Activated CD4-positive, alpha-beta T cell treated with anti-CD3 and anti-CD28 coated beads, Interleukin-2, amount 10 ng/mL, durations not matched to agents 24 days and 14 days (primary cell): Measurements from ENCODE around the gene TBL1XR1. TPM values are rescaled to one million over a fixed set of nuclear protein-coding genes. Genes with fewer than 3 reads are reported as not detected.
"Not testable (repeated sequence)": the region's sequence is repeated elsewhere in the genome, so short reads cannot be mapped to it uniquely, and the experiment has no call there.

Source experiments
- DNase-seq: peaks from one replicate; pipeline ENCODE4 v3.0.0; 2022
- H3K27ac Mint-ChIP-seq: one replicate; pipeline ENCODE4 v1.8.0; 2022; ENCODE audit warnings: mild to moderate bottlenecking, mixed read lengths
- H3K27me3 Mint-ChIP-seq: one replicate; pipeline ENCODE4 v1.8.0; 2022; ENCODE audit warnings: mixed read lengths
- H3K36me3 Mint-ChIP-seq: one replicate; pipeline ENCODE4 v1.8.0; 2022; ENCODE audit warnings: low read depth, mild to moderate bottlenecking, mixed read lengths
- H3K4me1 Mint-ChIP-seq: one replicate; pipeline ENCODE4 v1.8.0; 2021; ENCODE audit warnings: mixed read lengths
- H3K4me3 Mint-ChIP-seq: one replicate; pipeline ENCODE4 v1.8.0; 2022; ENCODE audit warnings: mild to moderate bottlenecking, moderate library complexity, mixed read lengths
- H3K9me3 Mint-ChIP-seq: one replicate; pipeline ENCODE4 v1.8.0; 2021; ENCODE audit warnings: mixed read lengths
- intact Hi-C: fragments of 100-400 bp; cut with micrococcal nuclease; formaldehyde crosslinking; loops from one replicate; pipeline ENCODE4 v1.15.1; 2023
- total RNA-seq: library from RNA; stranded (reverse); gene quantifications from 2 replicates; pipeline ENCODE4 v1.2.3, GENCODE V29; 2022

TBL1XR1 gene
- total RNA-seq, 1 donor from 2014 or later: 178 TPM

GRCh38 chr3:177045222-177045621 is 152.1 kb downstream of the TBL1XR1 start:
- H3K36me3 Mint-ChIP-seq: peaks cover 66% of the 10 kb centered on the region
- H3K4me3 Mint-ChIP-seq: no peak overlapping the region
- no peaks in the 10 kb centered on the region for H3K27me3 Mint-ChIP-seq
- DNase-seq: no peak
- H3K27ac Mint-ChIP-seq: no peak overlapping the region
- intact Hi-C loops: no loop called here
- H3K9me3 Mint-ChIP-seq: peaks cover 8% of the 10 kb centered on the region
- peaks cover 27% of the 10 kb centered on the region for H3K4me1 Mint-ChIP-seq

GRCh38 chr3:177041730-177042551 is 155.3 kb downstream of the TBL1XR1 start:
- H3K27ac Mint-ChIP-seq: peak overlapping the region; percentile 17
- H3K4me3 Mint-ChIP-seq: peak overlapping the region; percentile 1
- peaks cover 8% of the 10 kb centered on the region for H3K9me3 Mint-ChIP-seq
- H3K36me3 Mint-ChIP-seq: peaks cover 65% of the 10 kb centered on the region
- intact Hi-C loops: no loop called here
- H3K27me3 Mint-ChIP-seq: no peaks in the 10 kb centered on the region
- peaks cover 27% of the 10 kb centered on the region for H3K4me1 Mint-ChIP-seq
- DNase-seq: no peak

- Mint-ChIP-seq H3K27me3 (no peaks in the 10 kb centered on the region), H3K4me1 (peaks cover 25% of the 10 kb centered on the region), H3K27ac (peak overlapping the region; percentile 17), H3K4me3 (no peak overlapping the region), H3K9me3 (peaks cover 8% of the 10 kb centered on the region), H3K36me3 (peaks cover 64% of the 10 kb centered on the region)
- no peak for DNase-seq
- intact Hi-C loops: no loop called here
These were observed 156.1 kb downstream of the TBL1XR1 start for GRCh38 chr3:177041021-177041729.

DNA sequence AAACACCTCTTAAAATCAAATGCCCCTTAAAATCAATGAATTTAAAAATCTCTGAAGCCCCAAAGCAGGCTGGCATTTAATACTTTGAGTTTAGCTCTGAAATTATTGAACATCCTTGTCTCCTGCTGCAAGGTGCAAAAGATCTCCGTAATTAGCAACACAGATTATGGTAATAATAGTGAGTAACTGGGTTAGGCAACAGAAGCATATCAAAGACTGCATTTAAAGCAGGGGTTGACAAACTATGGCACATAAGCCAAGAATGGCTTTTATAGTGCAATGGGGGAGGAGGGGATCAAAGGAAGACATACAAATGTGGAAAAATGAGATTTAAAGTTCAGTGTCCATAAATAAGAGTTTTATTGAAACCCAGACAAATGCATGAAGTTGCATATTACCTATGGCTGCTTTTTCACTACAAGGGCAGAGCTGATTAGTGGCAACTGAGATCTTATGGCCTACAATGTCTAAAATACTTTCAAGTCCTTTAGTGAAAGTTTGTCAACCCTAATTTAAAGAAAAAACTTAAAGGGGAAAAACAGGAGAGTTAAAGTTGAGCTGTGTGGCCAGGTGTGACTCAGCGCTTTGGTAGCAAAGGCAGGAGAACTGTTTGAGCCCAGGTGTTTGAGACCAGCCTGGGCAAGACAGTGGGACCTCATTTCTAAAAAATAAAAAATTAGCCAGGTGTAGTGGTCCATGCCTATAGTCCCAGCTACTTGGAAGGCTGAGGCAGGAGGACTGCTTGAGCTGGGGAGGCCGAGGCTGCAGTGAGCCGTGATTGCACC is 157.6 kb downstream of the TBL1XR1 start:
- no peak for DNase-seq
- Mint-ChIP-seq H3K27ac (no peak overlapping the region), H3K9me3 (peaks cover 8% of the 10 kb centered on the region), H3K4me3 (no peak overlapping the region), H3K27me3 (no peaks in the 10 kb centered on the region), H3K4me1 (peaks cover 31% of the 10 kb centered on the region), H3K36me3 (peaks cover 65% of the 10 kb centered on the region)
- intact Hi-C loops: no loop called here

GRCh38 chr3:177037241-177037640 is 160.0 kb downstream of the TBL1XR1 start:
- H3K4me1 Mint-ChIP-seq: peaks cover 25% of the 10 kb centered on the region
- intact Hi-C loops: no loop called here
- no peak overlapping the region for H3K27ac Mint-ChIP-seq
- H3K27me3 Mint-ChIP-seq: no peaks in the 10 kb centered on the region
- no peaks in the 10 kb centered on the region for H3K9me3 Mint-ChIP-seq
- no peak for DNase-seq
- H3K4me3 Mint-ChIP-seq: no peak overlapping the region
- H3K36me3 Mint-ChIP-seq: peaks cover 59% of the 10 kb centered on the region

GRCh38 chr3:177035676-177036075 is 161.6 kb downstream of the TBL1XR1 start:
- Mint-ChIP-seq H3K36me3 (peaks cover 54% of the 10 kb centered on the region), H3K4me1 (peaks cover 13% of the 10 kb centered on the region), H3K4me3 (no peak overlapping the region), H3K27me3 (no peaks in the 10 kb centered on the region), H3K27ac (no peak overlapping the region), H3K9me3 (no peaks in the 10 kb centered on the region)
- no peak for DNase-seq
- intact Hi-C loops: no loop called here

DNA sequence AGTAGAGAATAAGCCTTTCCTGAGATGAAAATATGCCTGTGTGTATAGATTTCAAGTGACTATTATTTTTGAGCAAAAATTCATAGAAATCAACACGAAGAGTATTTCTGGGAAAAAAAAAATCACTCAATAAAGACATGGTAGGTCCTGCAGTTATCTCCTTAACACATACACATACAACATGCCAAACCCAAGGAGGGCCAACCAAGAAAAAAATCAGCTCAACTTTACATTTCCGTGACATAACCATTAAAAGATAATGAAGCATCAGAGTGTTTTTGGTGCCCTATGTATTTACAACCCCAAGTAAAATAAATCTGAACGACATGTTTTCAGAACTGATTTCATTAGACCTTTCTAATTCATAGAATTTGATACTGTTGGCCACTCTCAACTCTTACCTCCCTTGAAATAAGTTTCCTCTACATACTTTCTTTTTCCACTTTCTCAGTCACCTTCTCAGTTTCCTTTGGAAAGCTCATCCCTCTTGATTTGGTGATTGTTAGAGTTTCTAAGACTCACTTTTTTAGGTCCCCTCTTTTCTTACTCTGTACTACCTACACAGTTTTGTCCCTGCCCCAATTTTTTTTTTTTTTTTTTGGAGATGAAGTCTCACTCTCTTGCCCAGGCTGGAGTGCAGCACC is 162.3 kb downstream of the TBL1XR1 start:
- Mint-ChIP-seq H3K4me1 (peaks cover 8% of the 10 kb centered on the region), H3K27me3 (no peaks in the 10 kb centered on the region), H3K4me3 (no peak overlapping the region), H3K27ac (peak overlapping the region; percentile 56), H3K36me3 (peaks cover 57% of the 10 kb centered on the region), H3K9me3 (no peaks in the 10 kb centered on the region)
- intact Hi-C loops: no loop called here
- DNase-seq: no peak

DNA sequence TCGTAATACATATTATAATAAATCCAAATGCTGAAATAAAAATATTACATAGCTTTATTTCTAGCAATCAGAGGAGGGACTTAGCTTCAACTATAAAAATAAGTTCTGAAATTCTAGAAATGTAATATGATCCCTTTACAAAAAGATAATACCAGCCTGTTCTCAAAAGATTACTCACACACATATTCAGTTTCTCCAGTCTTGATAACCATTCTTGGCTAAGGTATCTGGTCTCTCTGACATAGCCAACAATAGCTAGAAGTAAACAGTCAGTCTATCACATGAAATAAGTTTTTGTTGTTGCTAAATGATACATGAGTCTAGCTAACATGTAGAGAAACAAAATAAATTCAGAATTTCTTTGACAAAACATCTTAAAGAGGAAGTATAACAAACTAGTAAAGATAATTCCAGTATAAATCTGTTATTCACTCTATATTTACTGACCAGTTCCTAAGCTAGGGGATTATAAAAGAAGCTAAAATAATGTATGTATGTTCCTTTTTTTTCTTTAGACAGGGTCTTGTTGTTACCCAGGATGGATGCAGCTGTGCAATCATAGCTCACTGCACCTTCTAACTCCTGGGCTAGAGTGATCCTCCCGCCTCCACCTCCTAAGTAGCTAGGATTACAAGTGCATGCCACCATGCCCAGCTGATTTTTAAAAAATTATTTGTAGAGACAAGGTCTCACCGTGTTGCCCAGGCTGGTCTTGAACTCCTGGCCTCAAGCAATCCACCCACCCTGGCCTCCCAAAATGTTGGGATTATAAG is 170.6 kb downstream of the TBL1XR1 start:
- Mint-ChIP-seq H3K36me3 (peaks cover 57% of the 10 kb centered on the region), H3K4me1 (no peaks in the 10 kb centered on the region), H3K27ac (no peak overlapping the region), H3K9me3 (no peaks in the 10 kb centered on the region), H3K4me3 (no peak overlapping the region), H3K27me3 (no peaks in the 10 kb centered on the region)
- intact Hi-C loops: no loop called here
- DNase-seq: no peak

GRCh38 chr3:177015881-177016280 is 181.4 kb downstream of the TBL1XR1 start:
- no peaks in the 10 kb centered on the region for H3K9me3 Mint-ChIP-seq
- intact Hi-C loops: no loop called here
- H3K4me3 Mint-ChIP-seq: no peak overlapping the region
- H3K27ac Mint-ChIP-seq: no peak overlapping the region
- no peaks in the 10 kb centered on the region for H3K27me3 Mint-ChIP-seq
- no peak for DNase-seq
- H3K36me3 Mint-ChIP-seq: peaks cover 9% of the 10 kb centered on the region
- H3K4me1 Mint-ChIP-seq: no peaks in the 10 kb centered on the region

DNA sequence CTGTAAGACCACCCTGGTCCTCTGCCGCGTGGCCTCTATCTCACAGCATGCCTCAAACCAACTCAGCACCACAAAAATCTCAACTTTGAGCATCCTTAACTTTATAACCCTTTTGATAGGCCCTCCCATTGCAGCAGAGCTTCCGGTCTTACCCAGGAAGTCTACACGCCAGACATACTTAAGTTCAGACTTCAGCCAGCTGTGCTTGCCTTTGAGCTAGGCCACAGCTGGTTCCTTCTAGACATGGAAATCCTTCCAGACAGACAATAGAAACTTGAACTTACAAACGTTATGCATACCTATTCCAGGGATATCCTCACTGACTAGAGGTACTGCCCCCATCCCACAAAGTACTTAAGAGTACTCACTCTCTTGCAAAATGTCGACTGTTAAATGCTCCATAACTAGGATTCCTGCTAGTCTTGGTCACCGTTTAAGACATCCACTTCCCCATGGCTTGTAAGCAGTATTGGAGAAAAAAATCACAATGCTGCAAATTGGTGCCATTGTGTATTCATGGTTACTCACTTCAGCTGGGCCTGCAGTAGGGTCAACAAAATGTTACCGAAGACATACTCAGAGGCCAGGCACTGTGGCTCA is 183.5 kb downstream of the TBL1XR1 start:
- peaks cover 6% of the 10 kb centered on the region for H3K36me3 Mint-ChIP-seq
- intact Hi-C loops: no loop called here
- H3K4me1 Mint-ChIP-seq: no peaks in the 10 kb centered on the region
- H3K9me3 Mint-ChIP-seq: no peaks in the 10 kb centered on the region
- no peak overlapping the region for H3K27ac Mint-ChIP-seq
- no peaks in the 10 kb centered on the region for H3K27me3 Mint-ChIP-seq
- no peak for DNase-seq
- no peak overlapping the region for H3K4me3 Mint-ChIP-seq

DNA sequence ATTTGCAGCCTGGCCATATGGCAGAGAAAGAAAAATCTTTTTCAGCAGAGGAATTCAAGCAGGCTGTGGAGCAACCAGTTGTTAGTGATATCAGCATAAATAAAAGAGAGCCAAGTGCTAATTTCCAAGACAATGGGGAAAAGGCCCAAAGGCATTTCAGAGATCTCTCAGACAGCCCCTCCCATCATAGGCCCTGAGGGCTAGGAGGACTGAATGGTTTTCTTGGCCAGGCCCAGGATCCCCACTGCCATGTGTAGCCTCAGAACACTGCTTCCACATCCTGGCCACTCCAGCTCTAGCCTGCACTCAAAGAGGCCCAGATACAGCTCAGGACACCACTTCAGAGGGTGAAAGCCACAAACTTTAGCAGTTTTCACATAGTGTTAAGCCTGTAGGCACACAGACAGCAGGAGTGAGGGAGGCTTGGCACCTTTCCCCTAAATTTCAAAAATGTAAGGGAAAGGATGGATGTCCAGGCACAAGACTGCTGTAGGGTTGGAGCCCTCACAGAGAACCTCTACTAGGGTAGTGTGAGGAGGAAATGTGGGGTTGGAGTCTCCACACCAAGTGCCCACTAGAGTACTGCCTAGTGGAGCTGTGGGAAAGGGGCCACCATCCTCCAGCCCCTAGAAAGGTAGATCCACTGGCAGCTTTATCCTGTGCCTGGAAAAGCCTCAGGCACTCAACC is 191.4 kb downstream of the TBL1XR1 start:
- Mint-ChIP-seq H3K27me3 (no peaks in the 10 kb centered on the region), H3K9me3 (peaks cover 22% of the 10 kb centered on the region), H3K36me3 (peaks cover 6% of the 10 kb centered on the region), H3K4me3 (no peak overlapping the region), H3K4me1 (no peaks in the 10 kb centered on the region), H3K27ac (no peak overlapping the region)
- intact Hi-C loops: no loop called here
- no peak for DNase-seq

DNA sequence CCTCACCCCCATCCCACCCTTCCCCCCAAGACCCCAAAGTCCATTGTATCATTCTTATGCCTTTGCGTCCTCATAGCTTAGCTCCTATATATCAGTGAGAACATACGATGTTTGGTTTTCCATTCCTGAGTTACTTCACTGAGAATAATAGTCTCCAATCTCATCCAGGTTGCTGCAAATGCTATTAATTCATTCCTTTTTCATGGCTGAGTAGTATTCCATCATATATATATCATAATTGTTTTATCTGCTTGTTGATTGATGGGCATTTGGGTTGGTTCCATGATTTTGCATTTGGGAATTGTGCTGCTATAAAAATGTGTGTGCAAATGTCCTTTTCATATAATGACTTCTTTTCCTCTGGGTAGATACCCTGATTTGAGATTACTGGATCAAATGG is 197.1 kb downstream of the TBL1XR1 start:
- intact Hi-C loops, H3K4me3 Mint-ChIP-seq, H3K36me3 Mint-ChIP-seq, H3K27me3 Mint-ChIP-seq, H3K27ac Mint-ChIP-seq, DNase-seq, H3K4me1 Mint-ChIP-seq: not testable (repeated sequence)
- H3K9me3 Mint-ChIP-seq: peaks cover 20% of the 10 kb centered on the region
